Type B pancreatic cell (in vitro differentiated cells): ENCODE measurements around the gene MTR. TPM values are rescaled to one million over a fixed set of nuclear protein-coding genes. Genes with fewer than 3 reads are reported as not detected.

Experiments used
- DNase-seq: peaks from one replicate; pipeline ENCODE4 v3.0.0; 2021; ENCODE audit warnings: mixed read lengths; ENCODE audit not compliant: unreplicated experiment; ENCODE audit errors: extremely low spot score
- H3K27ac Mint-ChIP-seq: 2 replicates; pipeline ENCODE4 v1.8.0; 2021; ENCODE audit warnings: mild to moderate bottlenecking, mixed read lengths
- H3K27me3 Mint-ChIP-seq: 2 replicates; pipeline ENCODE4 v1.8.0; 2021; ENCODE audit warnings: mixed read lengths
- H3K36me3 Mint-ChIP-seq: 2 replicates; pipeline ENCODE4 v1.8.0; 2021; ENCODE audit warnings: mixed read lengths
- H3K4me1 Mint-ChIP-seq: one replicate; pipeline ENCODE4 v1.8.0; 2021; ENCODE audit warnings: mixed read lengths; ENCODE audit not compliant: unreplicated experiment
- H3K4me3 Mint-ChIP-seq: 2 replicates; pipeline ENCODE4 v1.8.0; 2021; ENCODE audit warnings: mild to moderate bottlenecking, mixed read lengths
- H3K9me3 Mint-ChIP-seq: 2 replicates; pipeline ENCODE4 v1.8.0; 2021; ENCODE audit warnings: mixed read lengths
- CTCF ChIP-seq: fragments of 200-600 bp; sonication (generic); conservative IDR thresholded peaks from 2 replicates; pipeline ENCODE4 v1.5.0; 2021; ENCODE audit warnings: antibody characterized with exemption, mild to moderate bottlenecking
- total RNA-seq: library from RNA; stranded (reverse); gene quantifications from 2 replicates; pipeline ENCODE4 v1.2.1, GENCODE V29; 2021; ENCODE audit warnings: low replicate concordance

The MTR gene
- total RNA-seq, 1 donor from 2014 or later, result 44.1 TPM

DNA sequence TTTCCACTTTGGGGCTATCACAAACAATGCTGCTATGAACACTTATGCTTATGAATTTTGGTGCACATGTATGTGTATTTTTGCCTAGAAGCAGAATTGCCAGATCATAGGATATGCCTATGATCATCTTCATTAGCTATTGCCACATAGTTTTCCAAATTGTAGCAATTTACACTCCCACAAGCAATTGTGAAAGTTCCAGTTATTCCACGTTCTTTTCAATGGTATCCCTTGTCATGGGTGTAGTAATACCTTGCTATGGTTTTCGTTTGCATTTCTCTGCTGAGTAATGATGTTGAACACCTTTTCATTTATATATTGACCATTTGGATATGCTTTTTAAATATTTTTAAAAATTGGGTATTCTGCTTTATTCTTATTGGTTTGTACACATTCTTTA lies 82.6 kb downstream of the MTR start:
- Mint-ChIP-seq H3K4me1 (peaks cover under 1% of the 10 kb centered on the region), H3K9me3 (no peaks in the 10 kb centered on the region), H3K36me3 (peaks cover 21% of the 10 kb centered on the region), H3K27me3 (no peaks in the 10 kb centered on the region), H3K27ac (no peak overlapping the region), H3K4me3 (no peak overlapping the region)
- no peak for TF ChIP-seq CTCF
- no peak for DNase-seq

DNA sequence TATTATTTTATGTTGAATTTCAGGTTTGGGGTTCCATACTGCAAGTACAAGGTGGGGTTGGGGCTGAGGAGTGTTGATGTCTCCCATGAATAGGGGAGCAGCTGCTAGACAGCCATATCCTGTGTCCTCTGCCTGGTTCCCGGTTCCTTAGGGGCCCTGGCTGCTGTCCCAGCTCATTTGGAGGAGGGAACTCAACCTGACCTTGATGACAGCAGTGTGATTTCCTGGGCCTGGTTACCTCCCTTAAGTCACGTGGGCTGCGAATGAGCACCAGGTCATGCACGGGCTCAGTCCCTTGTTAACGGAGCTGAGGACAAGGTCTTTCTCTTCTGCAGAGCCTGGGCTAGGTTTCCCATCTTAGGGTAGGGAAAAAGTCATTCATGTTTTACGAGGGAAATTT lies 85.1 kb downstream of the MTR start:
- Mint-ChIP-seq H3K4me3 (no peak overlapping the region), H3K9me3 (no peaks in the 10 kb centered on the region), H3K4me1 (peaks cover 9% of the 10 kb centered on the region), H3K36me3 (peaks cover 20% of the 10 kb centered on the region), H3K27me3 (no peaks in the 10 kb centered on the region), H3K27ac (no peak overlapping the region)
- no peak for DNase-seq
- TF ChIP-seq CTCF, result no peak

- H3K27ac Mint-ChIP-seq, result no peak overlapping the region
- no peak for DNase-seq
- peaks cover 24% of the 10 kb centered on the region for H3K36me3 Mint-ChIP-seq
- no peaks in the 10 kb centered on the region for H3K9me3 Mint-ChIP-seq
- no peaks in the 10 kb centered on the region for H3K27me3 Mint-ChIP-seq
- H3K4me3 Mint-ChIP-seq, result no peak overlapping the region
- TF ChIP-seq CTCF, result no peak
- H3K4me1 Mint-ChIP-seq, result peaks cover 9% of the 10 kb centered on the region
These were observed 87.6 kb downstream of the MTR start for GRCh38 chr1:236882678-236883077.

- TF ChIP-seq CTCF, result no peak
- Mint-ChIP-seq H3K27me3 (no peaks in the 10 kb centered on the region), H3K9me3 (no peaks in the 10 kb centered on the region), H3K4me3 (no peak overlapping the region), H3K27ac (no peak overlapping the region), H3K36me3 (peaks cover 36% of the 10 kb centered on the region), H3K4me1 (peaks cover 14% of the 10 kb centered on the region)
- no peak for DNase-seq
These were observed 91.1 kb downstream of the MTR start for GRCh38 chr1:236886199-236886598.

DNA sequence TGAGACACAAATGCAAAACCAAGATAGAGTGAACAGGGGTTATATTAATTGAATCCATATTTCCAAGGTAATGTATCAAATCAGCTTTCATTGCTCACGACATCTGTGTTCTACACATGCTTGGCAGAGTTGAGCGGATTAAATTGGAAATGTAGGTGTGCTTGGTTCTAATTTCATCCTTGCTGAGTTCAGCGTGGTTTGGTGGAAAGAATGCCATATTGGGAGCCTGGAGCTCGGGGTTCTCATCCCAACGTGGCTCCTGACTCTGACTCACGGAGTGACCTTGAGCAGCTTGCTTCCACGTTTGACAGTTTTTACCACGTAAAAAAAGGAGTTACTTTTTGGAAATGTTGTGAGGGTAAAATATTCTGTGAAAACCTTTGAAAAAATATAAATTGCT lies 92.0 kb downstream of the MTR start:
- no peak for TF ChIP-seq CTCF
- DNase-seq, result no peak
- Mint-ChIP-seq H3K4me1 (peaks cover 14% of the 10 kb centered on the region), H3K27me3 (no peaks in the 10 kb centered on the region), H3K27ac (no peak overlapping the region), H3K9me3 (no peaks in the 10 kb centered on the region), H3K36me3 (peaks cover 45% of the 10 kb centered on the region), H3K4me3 (no peak overlapping the region)

- no peak overlapping the region for H3K4me3 Mint-ChIP-seq
- H3K27ac Mint-ChIP-seq, result no peak overlapping the region
- H3K27me3 Mint-ChIP-seq, result no peaks in the 10 kb centered on the region
- peaks cover 9% of the 10 kb centered on the region for H3K4me1 Mint-ChIP-seq
- peaks cover 55% of the 10 kb centered on the region for H3K36me3 Mint-ChIP-seq
- no peak for DNase-seq
- H3K9me3 Mint-ChIP-seq, result no peaks in the 10 kb centered on the region
- TF ChIP-seq CTCF, result no peak
These were observed 93.0 kb downstream of the MTR start for GRCh38 chr1:236888126-236888525.
